ENCODE data around the gene KDM7A. TPM values are rescaled to one million over a fixed set of nuclear protein-coding genes. Genes with fewer than 3 reads are reported as not detected.
A peak's percentile ranks its signal among the peaks of the same experiment; 100 is the strongest.

KDM7A gene
- total and polyA plus RNA-seq, 2 donors, result 6.3 to 14.8 TPM

DNA sequence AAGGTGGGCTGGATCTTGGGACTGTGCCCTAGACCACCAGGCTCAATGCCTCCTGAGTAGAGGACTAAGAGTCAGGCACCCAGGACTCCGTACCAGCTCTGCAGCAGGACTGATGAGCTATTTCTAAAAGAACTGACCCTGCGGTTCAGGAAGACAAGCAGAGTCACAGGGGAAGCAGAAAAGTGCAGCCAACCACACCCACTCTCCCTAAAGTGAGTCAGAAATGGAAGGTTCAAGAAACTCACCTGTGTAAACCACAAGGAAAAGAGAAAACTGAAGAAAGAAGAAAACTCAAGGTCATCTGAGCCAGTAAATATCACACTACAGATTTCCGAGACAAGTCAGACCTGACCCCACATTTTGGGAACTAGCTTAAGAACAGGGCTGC lies 116.5 kb downstream of the KDM7A start:
- WGBS, result 94% methylated on average over 3 of the region's 3 CpGs
- H3K27me3 ChIP-seq (ENCODE audit: control insufficient read depth in 2 of 2, insufficient read depth in 1 of 2, low read length in 1 of 2), result no peaks in the 10 kb centered on the region
- peaks cover 18 to 42% of the 10 kb centered on the region in 2 donors for H3K4me1 ChIP-seq (ENCODE audit: control insufficient read depth in 2 of 2, insufficient read depth in 2 of 2, low read length in 2 of 2)
- no peaks in the 10 kb centered on the region for H3K9me3 ChIP-seq (ENCODE audit: control insufficient read depth in 2 of 2, insufficient read depth in 1 of 2, low read length in 1 of 2)
- peaks cover 17 to 23% of the 10 kb centered on the region in 2 donors for H3K36me3 ChIP-seq (ENCODE audit: control insufficient read depth in 2 of 2, insufficient read depth in 2 of 2, low read length in 1 of 2)
- DNase-seq (ENCODE audit: low read depth in 6 of 9, low spot score in 9 of 9), result no peak
- no peak overlapping the region for H3K27ac ChIP-seq (ENCODE audit: low read depth in 1 of 2, low read length in 1 of 2)
- no peak overlapping the region for H3K4me3 ChIP-seq (ENCODE audit: low read length in 2 of 2)

DNA sequence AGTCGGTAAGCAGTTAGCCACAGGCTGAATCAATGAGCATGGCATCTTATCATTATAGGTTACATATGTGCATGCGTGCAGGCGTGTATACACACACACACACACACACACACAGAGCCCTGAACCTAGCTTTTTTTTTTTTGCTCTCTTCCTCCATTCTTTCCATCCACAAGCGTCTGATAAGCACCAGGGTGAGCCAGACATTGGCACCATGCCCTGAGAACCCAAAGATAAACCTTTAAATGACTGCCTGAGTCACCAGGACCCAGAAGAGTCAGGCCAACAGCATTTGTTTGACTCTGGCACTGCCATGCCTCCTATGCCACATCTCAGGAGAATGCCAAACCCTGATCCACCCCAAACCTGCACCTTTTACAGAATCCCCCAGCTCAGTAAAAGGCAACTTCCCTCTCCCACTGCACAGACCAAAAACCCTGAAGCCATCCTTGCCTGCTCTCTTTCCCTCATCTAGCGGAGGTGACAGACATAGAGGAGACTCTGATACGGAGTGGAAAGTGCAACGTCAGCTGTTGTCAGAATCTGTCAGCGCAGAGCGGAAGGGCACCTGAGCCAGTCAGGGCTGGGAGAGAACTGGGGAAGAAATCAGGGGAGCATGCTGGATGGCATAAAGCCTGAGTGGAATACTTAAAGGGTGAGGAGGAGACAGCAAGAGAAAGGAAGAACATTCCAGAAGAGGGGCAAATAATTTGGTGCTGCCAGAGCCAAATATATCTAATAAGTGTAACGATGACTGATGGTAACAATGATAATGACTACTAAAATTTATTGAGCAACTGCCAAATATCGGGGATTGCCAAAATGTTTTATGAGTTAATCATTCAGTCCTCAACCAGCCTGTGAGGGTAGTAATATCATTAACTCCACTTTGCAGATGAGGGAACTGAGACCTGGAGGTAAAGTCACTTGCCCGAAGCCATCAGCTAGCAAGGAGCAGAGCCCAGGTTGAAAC lies 117.2 kb downstream of the KDM7A start:
- H3K4me1 ChIP-seq (ENCODE audit: control insufficient read depth in 2 of 2, insufficient read depth in 2 of 2, low read length in 2 of 2), result peaks cover 18 to 42% of the 10 kb centered on the region in 2 donors
- DNase-seq (ENCODE audit: low read depth in 6 of 9, low spot score in 9 of 9), result no peak
- H3K9me3 ChIP-seq (ENCODE audit: control insufficient read depth in 2 of 2, insufficient read depth in 1 of 2, low read length in 1 of 2), result no peaks in the 10 kb centered on the region
- H3K4me3 ChIP-seq (ENCODE audit: low read length in 2 of 2), result no peak overlapping the region
- H3K27me3 ChIP-seq (ENCODE audit: control insufficient read depth in 2 of 2, insufficient read depth in 1 of 2, low read length in 1 of 2), result no peaks in the 10 kb centered on the region
- peaks cover 17 to 28% of the 10 kb centered on the region in 2 donors for H3K36me3 ChIP-seq (ENCODE audit: control insufficient read depth in 2 of 2, insufficient read depth in 2 of 2, low read length in 1 of 2)
- WGBS, result 90% methylated on average over 12 of the region's 12 CpGs
- peak overlapping the region in 1 of 2 donors; percentile 26 for H3K27ac ChIP-seq (ENCODE audit: low read depth in 1 of 2, low read length in 1 of 2)

DNA sequence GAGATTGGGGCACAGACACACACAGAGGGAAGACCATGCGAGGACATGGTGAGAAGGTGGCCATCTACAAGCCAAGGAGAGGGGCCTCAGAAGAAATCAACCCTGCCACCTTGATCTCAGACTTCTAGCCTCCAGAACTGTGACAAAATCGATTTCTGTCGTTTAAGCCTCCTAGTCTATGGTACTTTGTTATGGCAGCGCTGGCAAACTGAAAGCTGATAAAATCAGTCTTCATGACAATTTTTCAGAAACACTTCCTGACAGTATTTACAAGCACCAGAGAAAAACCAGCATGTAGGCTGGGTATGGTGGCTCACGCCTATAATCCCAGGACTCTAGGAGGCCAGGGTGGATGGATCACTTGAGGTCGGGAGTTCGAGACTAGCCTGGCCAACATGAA lies 118.3 kb downstream of the KDM7A start:
- Histone ChIP-seq H3K27me3 (ENCODE audit: control insufficient read depth in 2 of 2, insufficient read depth in 1 of 2, low read length in 1 of 2) (no peaks in the 10 kb centered on the region), H3K4me1 (ENCODE audit: control insufficient read depth in 2 of 2, insufficient read depth in 2 of 2, low read length in 2 of 2) (peaks cover 18 to 41% of the 10 kb centered on the region in 2 donors), H3K9me3 (ENCODE audit: control insufficient read depth in 2 of 2, insufficient read depth in 1 of 2, low read length in 1 of 2) (no peaks in the 10 kb centered on the region), H3K4me3 (ENCODE audit: low read length in 2 of 2) (no peak overlapping the region), H3K36me3 (ENCODE audit: control insufficient read depth in 2 of 2, insufficient read depth in 2 of 2, low read length in 1 of 2) (peaks cover 21 to 37% of the 10 kb centered on the region in 2 donors), H3K27ac (ENCODE audit: low read depth in 1 of 2, low read length in 1 of 2) (peak overlapping the region in 1 of 2 donors; percentile 4)
- WGBS, result 73% methylated on average over 7 of the region's 7 CpGs
- peak in 1 of 9 donors; percentile 37 for DNase-seq (ENCODE audit: low read depth in 6 of 9, low spot score in 9 of 9)

DNA sequence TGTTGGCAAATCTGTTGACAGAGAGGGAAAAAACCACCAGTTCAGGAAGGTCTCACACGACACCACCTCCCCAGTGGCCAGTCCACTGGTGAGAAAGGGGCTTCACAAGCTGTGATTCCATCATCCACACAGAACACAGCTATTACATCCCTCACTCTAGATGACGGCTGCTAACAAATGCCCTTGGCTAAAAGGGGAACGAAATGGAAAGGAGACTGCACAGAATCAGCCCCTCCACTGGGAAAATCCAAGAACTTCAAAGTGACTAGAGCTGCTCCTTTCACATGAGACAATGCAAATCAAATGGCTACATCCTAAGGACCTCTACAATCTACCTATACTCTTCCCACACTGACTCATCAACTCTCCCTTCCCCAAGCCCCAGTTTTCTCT lies 119.6 kb downstream of the KDM7A start:
- DNase-seq (ENCODE audit: low read depth in 6 of 9, low spot score in 9 of 9), result no peak
- Histone ChIP-seq H3K27ac (ENCODE audit: low read depth in 1 of 2, low read length in 1 of 2) (peak overlapping the region in 1 of 2 donors; percentile 15), H3K9me3 (ENCODE audit: control insufficient read depth in 2 of 2, insufficient read depth in 1 of 2, low read length in 1 of 2) (no peaks in the 10 kb centered on the region), H3K27me3 (ENCODE audit: control insufficient read depth in 2 of 2, insufficient read depth in 1 of 2, low read length in 1 of 2) (no peaks in the 10 kb centered on the region), H3K36me3 (ENCODE audit: control insufficient read depth in 2 of 2, insufficient read depth in 2 of 2, low read length in 1 of 2) (peaks cover 21 to 37% of the 10 kb centered on the region in 2 donors), H3K4me1 (ENCODE audit: control insufficient read depth in 2 of 2, insufficient read depth in 2 of 2, low read length in 2 of 2) (peaks cover 18 to 35% of the 10 kb centered on the region in 2 donors), H3K4me3 (ENCODE audit: low read length in 2 of 2) (no peak overlapping the region)
- WGBS, result 98% methylated on average over 3 of the region's 3 CpGs

DNA sequence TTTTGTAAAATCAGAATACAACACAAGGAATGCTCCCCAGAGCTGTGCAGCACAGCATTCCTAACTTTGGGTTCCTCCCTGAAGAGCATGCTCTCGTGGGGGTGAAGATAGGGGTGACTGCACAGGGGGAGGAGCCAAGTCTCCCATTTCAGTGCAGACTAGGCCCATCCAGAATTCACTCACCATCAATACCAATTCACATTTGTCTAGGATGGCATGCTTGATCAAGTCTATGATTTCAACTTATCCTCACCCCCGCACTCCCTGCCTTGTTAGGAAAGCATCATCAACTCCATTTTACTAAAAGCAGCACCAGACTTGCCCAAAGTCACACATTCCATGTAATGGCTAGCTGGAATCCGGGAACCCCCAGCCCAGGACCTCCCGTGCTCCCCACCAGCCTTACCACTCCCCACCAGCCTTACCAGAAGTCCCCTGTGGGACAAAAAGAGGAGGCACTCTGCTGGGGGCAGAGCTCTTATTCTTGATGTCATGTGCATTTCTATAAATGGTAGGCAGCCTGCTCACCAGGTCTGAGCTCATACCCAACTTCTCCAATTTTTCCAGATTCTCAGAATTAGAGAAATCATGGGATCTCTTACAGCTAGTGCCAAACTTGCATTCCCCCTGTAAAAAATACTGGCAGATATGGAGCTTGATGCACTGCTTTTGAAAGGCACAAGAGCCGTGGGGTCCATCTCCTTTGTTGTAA lies 120.2 kb downstream of the KDM7A start:
- Histone ChIP-seq H3K27ac (ENCODE audit: low read depth in 1 of 2, low read length in 1 of 2) (no peak overlapping the region), H3K36me3 (ENCODE audit: control insufficient read depth in 2 of 2, insufficient read depth in 2 of 2, low read length in 1 of 2) (peaks cover 21 to 43% of the 10 kb centered on the region in 2 donors), H3K27me3 (ENCODE audit: control insufficient read depth in 2 of 2, insufficient read depth in 1 of 2, low read length in 1 of 2) (no peaks in the 10 kb centered on the region), H3K9me3 (ENCODE audit: control insufficient read depth in 2 of 2, insufficient read depth in 1 of 2, low read length in 1 of 2) (no peaks in the 10 kb centered on the region), H3K4me1 (ENCODE audit: control insufficient read depth in 2 of 2, insufficient read depth in 2 of 2, low read length in 2 of 2) (peaks cover 15 to 30% of the 10 kb centered on the region in 2 donors), H3K4me3 (ENCODE audit: low read length in 2 of 2) (no peak overlapping the region)
- 96% methylated on average over 5 of the region's 5 CpGs for WGBS
- DNase-seq (ENCODE audit: low read depth in 6 of 9, low spot score in 9 of 9), result no peak

DNA sequence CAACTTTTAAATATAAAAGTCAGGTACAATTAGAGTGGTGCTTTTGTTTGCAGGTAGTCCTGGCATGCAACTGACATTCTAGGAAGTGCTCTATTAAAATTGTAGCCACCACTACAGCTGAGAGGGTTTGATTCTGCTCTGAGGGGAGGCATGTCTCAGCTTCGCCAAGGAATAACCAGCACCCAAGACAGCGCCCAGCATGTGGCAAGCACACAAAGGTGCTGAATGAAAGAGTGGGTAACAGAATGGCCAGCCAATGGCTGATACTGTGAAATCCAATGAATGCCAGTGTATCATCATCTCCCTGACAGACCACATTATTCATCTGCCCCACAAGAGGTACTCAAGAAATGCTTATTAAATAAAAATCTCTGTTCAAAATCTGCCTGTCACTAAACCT lies 121.0 kb downstream of the KDM7A start:
- no peak overlapping the region for H3K27ac ChIP-seq (ENCODE audit: low read depth in 1 of 2, low read length in 1 of 2)
- H3K4me1 ChIP-seq (ENCODE audit: control insufficient read depth in 2 of 2, insufficient read depth in 2 of 2, low read length in 2 of 2), result peaks cover 8 to 22% of the 10 kb centered on the region in 2 donors
- H3K27me3 ChIP-seq (ENCODE audit: control insufficient read depth in 2 of 2, insufficient read depth in 1 of 2, low read length in 1 of 2), result no peaks in the 10 kb centered on the region
- H3K4me3 ChIP-seq (ENCODE audit: low read length in 2 of 2), result no peak overlapping the region
- WGBS, result 98% methylated on average over 2 of the region's 2 CpGs
- H3K36me3 ChIP-seq (ENCODE audit: control insufficient read depth in 2 of 2, insufficient read depth in 2 of 2, low read length in 1 of 2), result peaks cover 21 to 44% of the 10 kb centered on the region in 2 donors
- no peaks in the 10 kb centered on the region for H3K9me3 ChIP-seq (ENCODE audit: control insufficient read depth in 2 of 2, insufficient read depth in 1 of 2, low read length in 1 of 2)
- no peak for DNase-seq (ENCODE audit: low read depth in 6 of 9, low spot score in 9 of 9)

DNA sequence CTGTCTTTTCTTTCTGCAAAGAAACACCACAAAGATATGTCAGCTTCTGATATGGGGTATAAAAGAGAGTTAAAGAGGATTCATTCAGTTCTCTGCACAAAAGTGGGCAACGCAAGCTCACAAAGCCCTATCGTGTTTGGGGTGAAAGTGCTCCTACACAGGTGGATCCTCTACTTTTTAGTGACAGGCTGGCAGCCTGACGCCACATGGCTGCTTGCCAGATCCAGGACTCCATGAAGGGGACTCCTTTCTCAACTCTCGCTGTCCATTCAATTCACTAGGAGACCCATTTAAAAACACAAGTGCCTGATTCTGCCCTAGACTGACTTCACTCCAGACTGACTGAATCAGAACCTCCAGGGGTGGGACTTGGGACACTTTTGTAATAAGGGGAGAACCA lies 122.0 kb downstream of the KDM7A start:
- H3K4me1 ChIP-seq (ENCODE audit: control insufficient read depth in 2 of 2, insufficient read depth in 2 of 2, low read length in 2 of 2), result peaks cover 2 to 14% of the 10 kb centered on the region in 2 donors
- H3K36me3 ChIP-seq (ENCODE audit: control insufficient read depth in 2 of 2, insufficient read depth in 2 of 2, low read length in 1 of 2), result peaks cover 25 to 45% of the 10 kb centered on the region in 2 donors
- H3K27ac ChIP-seq (ENCODE audit: low read depth in 1 of 2, low read length in 1 of 2), result no peak overlapping the region
- DNase-seq (ENCODE audit: low read depth in 6 of 9, low spot score in 9 of 9), result no peak
- WGBS, result 97% methylated on average over 4 of the region's 4 CpGs
- H3K4me3 ChIP-seq (ENCODE audit: low read length in 2 of 2), result no peak overlapping the region
- H3K9me3 ChIP-seq (ENCODE audit: control insufficient read depth in 2 of 2, insufficient read depth in 1 of 2, low read length in 1 of 2), result no peaks in the 10 kb centered on the region
- no peaks in the 10 kb centered on the region for H3K27me3 ChIP-seq (ENCODE audit: control insufficient read depth in 2 of 2, insufficient read depth in 1 of 2, low read length in 1 of 2)

DNA sequence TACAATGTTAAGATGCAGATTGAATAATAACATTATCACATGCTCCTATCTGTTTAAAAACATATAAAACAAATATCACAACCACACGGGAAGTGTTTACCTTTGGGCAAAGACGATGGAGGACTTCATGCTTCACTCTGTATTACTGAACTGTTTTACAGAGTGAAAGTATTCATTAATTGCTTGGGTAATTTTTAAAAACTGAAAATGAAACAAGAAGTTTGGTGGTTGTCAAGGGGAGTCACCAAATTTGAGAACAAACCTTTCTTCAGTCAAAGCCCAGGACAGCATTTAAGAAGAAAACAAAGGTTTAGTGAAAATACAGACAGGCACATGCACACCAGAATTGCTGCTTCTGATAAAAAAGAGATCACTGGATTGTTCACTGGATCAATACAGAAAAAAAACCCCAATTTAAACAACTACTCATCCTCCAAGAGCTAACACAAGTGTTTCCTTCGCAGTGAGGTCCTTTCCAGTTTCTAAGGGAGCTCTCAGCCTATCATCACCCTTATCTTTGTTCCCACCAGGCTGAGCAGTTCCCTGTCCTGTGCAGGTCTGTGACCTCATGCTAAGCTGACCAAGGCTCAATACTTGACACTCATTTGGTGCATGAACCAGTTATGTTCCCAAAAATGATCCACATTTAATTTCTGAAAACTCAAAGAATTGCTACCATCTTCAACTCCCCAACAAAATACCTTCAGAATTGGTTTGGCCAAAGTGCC lies 122.8 kb downstream of the KDM7A start:
- no peak for DNase-seq (ENCODE audit: low read depth in 6 of 9, low spot score in 9 of 9)
- no peak overlapping the region for H3K4me3 ChIP-seq (ENCODE audit: low read length in 2 of 2)
- no peaks in the 10 kb centered on the region for H3K27me3 ChIP-seq (ENCODE audit: control insufficient read depth in 2 of 2, insufficient read depth in 1 of 2, low read length in 1 of 2)
- peaks cover 2 to 7% of the 10 kb centered on the region in 2 donors for H3K4me1 ChIP-seq (ENCODE audit: control insufficient read depth in 2 of 2, insufficient read depth in 2 of 2, low read length in 2 of 2)
- 91% methylated on average over 3 of the region's 3 CpGs for WGBS
- H3K27ac ChIP-seq (ENCODE audit: low read depth in 1 of 2, low read length in 1 of 2), result no peak overlapping the region
- peaks cover 25 to 50% of the 10 kb centered on the region in 2 donors for H3K36me3 ChIP-seq (ENCODE audit: control insufficient read depth in 2 of 2, insufficient read depth in 2 of 2, low read length in 1 of 2)
- H3K9me3 ChIP-seq (ENCODE audit: control insufficient read depth in 2 of 2, insufficient read depth in 1 of 2, low read length in 1 of 2), result no peaks in the 10 kb centered on the region
